Measurements from ENCODE around the gene TDP1. TPM values are rescaled to one million over a fixed set of nuclear protein-coding genes. Genes with fewer than 3 reads are reported as not detected.

Gene TDP1
- total and polyA plus RNA-seq, 4 experiments from 2014 or later, result 40.9 to 58.9 (median 48.1) TPM

- no peaks in the 10 kb centered on the region for H3K27me3 ChIP-seq (ENCODE audit: insufficient read depth, low read length)
- no peak overlapping the region for H3K27ac ChIP-seq (ENCODE audit: low read depth, low read length)
- Mint-ChIP-seq H3K27ac (no peak overlapping the region), H3K27me3 (no peaks in the 10 kb centered on the region), H3K36me3 (peaks cover 61 to 82% of the 10 kb centered on the region in 2 donors), H3K4me1 (no peaks in the 10 kb centered on the region), H3K9me3 (no peaks in the 10 kb centered on the region), H3K4me3 (no peak overlapping the region)
- POLR2A ChIA-PET (ENCODE audit: partially characterized antibody), result interaction anchor here (1.0 kb wide), 1 partner anchor 9 kb away, joined by 3 read pairs; no protein-coding TSS in a partner anchor
- no peak overlapping the region for H3K4me3 ChIP-seq (ENCODE audit: low read length in 2 of 2)
- H3K36me3 ChIP-seq (ENCODE audit: insufficient read depth, low read length), result peaks cover 45% of the 10 kb centered on the region
- intact Hi-C loops (cut with micrococcal nuclease), result no loop called here
- no peak for DNase-seq
- H3K4me1 ChIP-seq (ENCODE audit: insufficient read depth, low read length), result no peaks in the 10 kb centered on the region
- no peaks in the 10 kb centered on the region for H3K9me3 ChIP-seq (ENCODE audit: control insufficient read depth in 1 of 2, low read length in 2 of 2)
- CTCF ChIA-PET (ENCODE audit: partially characterized antibody), result interaction anchor here (1.7 to 4.6 kb wide), 2 partner anchors 13 to 48 kb away, joined by 4 to 19 read pairs; no protein-coding TSS in a partner anchor
Observed at GRCh38 chr14:89986462-89987160, 30.9 kb downstream of the TDP1 start.

GRCh38 chr14:89987161-89987475 lies 31.4 kb downstream of the TDP1 start:
- Histone ChIP-seq H3K27ac (ENCODE audit: low read depth, low read length) (no peak overlapping the region), H3K9me3 (ENCODE audit: control insufficient read depth in 1 of 2, low read length in 2 of 2) (no peaks in the 10 kb centered on the region), H3K27me3 (ENCODE audit: insufficient read depth, low read length) (no peaks in the 10 kb centered on the region), H3K36me3 (ENCODE audit: insufficient read depth, low read length) (peaks cover 40% of the 10 kb centered on the region), H3K4me1 (ENCODE audit: insufficient read depth, low read length) (no peaks in the 10 kb centered on the region), H3K4me3 (ENCODE audit: low read length in 2 of 2) (no peak overlapping the region)
- Mint-ChIP-seq H3K27me3 (no peaks in the 10 kb centered on the region), H3K36me3 (peaks cover 57 to 79% of the 10 kb centered on the region in 2 donors), H3K9me3 (no peaks in the 10 kb centered on the region), H3K27ac (no peak overlapping the region), H3K4me3 (no peak overlapping the region), H3K4me1 (no peaks in the 10 kb centered on the region)
- intact Hi-C loops (cut with micrococcal nuclease), result no loop called here
- ChIA-PET POLR2A (ENCODE audit: partially characterized antibody) (interaction anchor here (1.0 kb wide), 1 partner anchor 10 kb away, joined by 3 read pairs; no protein-coding TSS in a partner anchor), CTCF (ENCODE audit: partially characterized antibody) (interaction anchor here (1.6 to 4.6 kb wide), 3 partner anchors 14 to 48 kb away, joined by 3 to 19 read pairs (median 4); no protein-coding TSS in a partner anchor)
- no peak for DNase-seq

GRCh38 chr14:89988787-89989186 lies 33.1 kb downstream of the TDP1 start:
- Histone ChIP-seq H3K4me3 (ENCODE audit: low read length in 2 of 2) (no peak overlapping the region), H3K27ac (ENCODE audit: low read depth, low read length) (no peak overlapping the region), H3K9me3 (ENCODE audit: control insufficient read depth in 1 of 2, low read length in 2 of 2) (no peaks in the 10 kb centered on the region), H3K36me3 (ENCODE audit: insufficient read depth, low read length) (peaks cover 43% of the 10 kb centered on the region), H3K27me3 (ENCODE audit: insufficient read depth, low read length) (no peaks in the 10 kb centered on the region), H3K4me1 (ENCODE audit: insufficient read depth, low read length) (no peaks in the 10 kb centered on the region)
- H3K4me1 Mint-ChIP-seq, result no peaks in the 10 kb centered on the region
- CTCF ChIA-PET (ENCODE audit: partially characterized antibody), result interaction anchor here (1.0 to 4.6 kb wide), 3 partner anchors 13 to 17 kb away, joined by 3 to 19 read pairs (median 3); no protein-coding TSS in a partner anchor
- H3K36me3 Mint-ChIP-seq, result peaks cover 57 to 80% of the 10 kb centered on the region in 2 donors
- H3K4me3 Mint-ChIP-seq, result no peak overlapping the region
- no peaks in the 10 kb centered on the region for H3K27me3 Mint-ChIP-seq
- DNase-seq, result no peak
- no peaks in the 10 kb centered on the region for H3K9me3 Mint-ChIP-seq
- H3K27ac Mint-ChIP-seq, result peak overlapping the region in 1 of 7 donors; percentile 31
- intact Hi-C loops (cut with micrococcal nuclease), result no loop called here
- POLR2A ChIA-PET (ENCODE audit: partially characterized antibody), result no interaction called here

GRCh38 chr14:89990218-89990617 lies 34.5 kb downstream of the TDP1 start:
- Mint-ChIP-seq H3K4me3 (no peak overlapping the region), H3K9me3 (no peaks in the 10 kb centered on the region), H3K36me3 (peaks cover 56 to 82% of the 10 kb centered on the region in 2 donors), H3K27ac (no peak overlapping the region), H3K27me3 (no peaks in the 10 kb centered on the region), H3K4me1 (peaks cover 0 to 2% (median 0%) of the 10 kb centered on the region in 4 donors)
- DNase-seq, result no peak
- no peaks in the 10 kb centered on the region for H3K27me3 ChIP-seq (ENCODE audit: insufficient read depth, low read length)
- H3K36me3 ChIP-seq (ENCODE audit: insufficient read depth, low read length), result peaks cover 58% of the 10 kb centered on the region
- intact Hi-C loops (cut with micrococcal nuclease), result no loop called here
- no peaks in the 10 kb centered on the region for H3K4me1 ChIP-seq (ENCODE audit: insufficient read depth, low read length)
- H3K27ac ChIP-seq (ENCODE audit: low read depth, low read length), result no peak overlapping the region
- H3K4me3 ChIP-seq (ENCODE audit: low read length in 2 of 2), result no peak overlapping the region
- ChIA-PET CTCF (ENCODE audit: partially characterized antibody) (interaction anchor here (4.6 kb wide), 1 partner anchor 17 kb away, joined by 19 read pairs; no protein-coding TSS in a partner anchor), POLR2A (ENCODE audit: partially characterized antibody) (no interaction called here)
- no peaks in the 10 kb centered on the region for H3K9me3 ChIP-seq (ENCODE audit: control insufficient read depth in 1 of 2, low read length in 2 of 2)

- DNase-seq, result no peak
- no peak overlapping the region for H3K27ac Mint-ChIP-seq
- no peaks in the 10 kb centered on the region for H3K27me3 Mint-ChIP-seq
- Histone ChIP-seq H3K9me3 (ENCODE audit: control insufficient read depth in 1 of 2, low read length in 2 of 2) (no peaks in the 10 kb centered on the region), H3K27ac (ENCODE audit: low read depth, low read length) (no peak overlapping the region), H3K36me3 (ENCODE audit: insufficient read depth, low read length) (peaks cover 63% of the 10 kb centered on the region), H3K4me1 (ENCODE audit: insufficient read depth, low read length) (no peaks in the 10 kb centered on the region), H3K27me3 (ENCODE audit: insufficient read depth, low read length) (no peaks in the 10 kb centered on the region), H3K4me3 (ENCODE audit: low read length in 2 of 2) (no peak overlapping the region)
- POLR2A ChIA-PET (ENCODE audit: partially characterized antibody), result no interaction called here
- H3K9me3 Mint-ChIP-seq, result no peaks in the 10 kb centered on the region
- intact Hi-C loops (cut with micrococcal nuclease), result no loop called here
- H3K4me3 Mint-ChIP-seq, result no peak overlapping the region
- peaks cover 0 to 2% (median 0%) of the 10 kb centered on the region in 4 donors for H3K4me1 Mint-ChIP-seq
- CTCF ChIA-PET (ENCODE audit: partially characterized antibody), result interaction anchor here (1.9 kb wide), 1 partner anchor 10 kb away, joined by 4 read pairs; no protein-coding TSS in a partner anchor
- H3K36me3 Mint-ChIP-seq, result peaks cover 62 to 83% of the 10 kb centered on the region in 2 donors
Observed at GRCh38 chr14:89990623-89991275, 35.0 kb downstream of the TDP1 start.

GRCh38 chr14:89992273-89992672 lies 36.5 kb downstream of the TDP1 start:
- Mint-ChIP-seq H3K27ac (no peak overlapping the region), H3K4me1 (peaks cover 0 to 2% (median 0%) of the 10 kb centered on the region in 4 donors), H3K36me3 (peaks cover 63 to 84% of the 10 kb centered on the region in 2 donors), H3K4me3 (no peak overlapping the region), H3K9me3 (no peaks in the 10 kb centered on the region), H3K27me3 (no peaks in the 10 kb centered on the region)
- Histone ChIP-seq H3K4me3 (ENCODE audit: low read length in 2 of 2) (no peak overlapping the region), H3K27ac (ENCODE audit: low read depth, low read length) (no peak overlapping the region), H3K4me1 (ENCODE audit: insufficient read depth, low read length) (no peaks in the 10 kb centered on the region), H3K9me3 (ENCODE audit: control insufficient read depth in 1 of 2, low read length in 2 of 2) (no peaks in the 10 kb centered on the region), H3K27me3 (ENCODE audit: insufficient read depth, low read length) (no peaks in the 10 kb centered on the region), H3K36me3 (ENCODE audit: insufficient read depth, low read length) (peaks cover 66% of the 10 kb centered on the region)
- DNase-seq, result no peak
- intact Hi-C loops (cut with micrococcal nuclease), result no loop called here
- ChIA-PET CTCF (ENCODE audit: partially characterized antibody) (interaction anchor here (1.3 to 1.9 kb wide), 2 partner anchors 12 to 19 kb away, joined by 4 to 7 read pairs; no protein-coding TSS in a partner anchor), POLR2A (ENCODE audit: partially characterized antibody) (no interaction called here)

GRCh38 chr14:89996963-89997362 lies 41.2 kb downstream of the TDP1 start:
- no peaks in the 10 kb centered on the region for H3K4me1 ChIP-seq (ENCODE audit: insufficient read depth, low read length)
- H3K36me3 Mint-ChIP-seq, result peaks cover 69 to 84% of the 10 kb centered on the region in 2 donors
- peaks cover 53% of the 10 kb centered on the region for H3K36me3 ChIP-seq (ENCODE audit: insufficient read depth, low read length)
- H3K27ac ChIP-seq (ENCODE audit: low read depth, low read length), result no peak overlapping the region
- H3K4me1 Mint-ChIP-seq, result peaks cover 0 to 2% (median under 1%) of the 10 kb centered on the region in 4 donors
- no peaks in the 10 kb centered on the region for H3K27me3 Mint-ChIP-seq
- H3K9me3 Mint-ChIP-seq, result no peaks in the 10 kb centered on the region
- CTCF ChIA-PET (ENCODE audit: partially characterized antibody), result no interaction called here
- no peak for DNase-seq
- no peaks in the 10 kb centered on the region for H3K27me3 ChIP-seq (ENCODE audit: insufficient read depth, low read length)
- no peaks in the 10 kb centered on the region for H3K9me3 ChIP-seq (ENCODE audit: control insufficient read depth in 1 of 2, low read length in 2 of 2)
- POLR2A ChIA-PET (ENCODE audit: partially characterized antibody), result no interaction called here
- intact Hi-C loops (cut with micrococcal nuclease), result no loop called here
- H3K4me3 ChIP-seq (ENCODE audit: low read length in 2 of 2), result no peak overlapping the region
- H3K4me3 Mint-ChIP-seq, result no peak overlapping the region
- H3K27ac Mint-ChIP-seq, result no peak overlapping the region
